ENCODE measurements around the gene SAMSN1. TPM values are rescaled to one million over a fixed set of nuclear protein-coding genes. Genes with fewer than 3 reads are reported as not detected.

SAMSN1 gene
- total RNA-seq, result 42.4 TPM
- long read RNA-seq, transcript SAMSN1-204 (8 exons, 1,888 nt), result major isoform, 62 of 87 reads
- long read RNA-seq, partial matches to known transcripts, result 4 of 87 reads
- long read RNA-seq, other reads (novel, unspliced or antisense), result 21 of 87 reads

GRCh38 chr21:14545906-14546480, at the start of gene SAMSN1:
Gene SAMSN1, minus strand, starts transcription at chr21:14546315. Its CDS starts 54 bp downstream, at chr21:14546261.
- DNase-seq (ENCODE audit: low spot score), result no peak

GRCh38 chr21:14595449-14595848, 49.3 kb upstream of the SAMSN1 start:
- DNase-seq (ENCODE audit: low spot score), result no peak

GRCh38 chr21:14594967-14595366, 48.9 kb upstream of the SAMSN1 start:
- DNase-seq (ENCODE audit: low spot score), result no peak

GRCh38 chr21:14593230-14593629, 47.1 kb upstream of the SAMSN1 start:
- DNase-seq (ENCODE audit: low spot score), result no peak

- no peak for DNase-seq (ENCODE audit: low spot score)
These were observed 46.3 kb upstream of the SAMSN1 start for GRCh38 chr21:14592296-14593000.

GRCh38 chr21:14591882-14592281, 45.8 kb upstream of the SAMSN1 start:
- no peak for DNase-seq (ENCODE audit: low spot score)

GRCh38 chr21:14591377-14591776, 45.3 kb upstream of the SAMSN1 start:
- no peak for DNase-seq (ENCODE audit: low spot score)

GRCh38 chr21:14589855-14590563, 43.9 kb upstream of the SAMSN1 start:
- DNase-seq (ENCODE audit: low spot score), result no peak

GRCh38 chr21:14587266-14587665, 41.2 kb upstream of the SAMSN1 start:
- DNase-seq (ENCODE audit: low spot score), result no peak

- DNase-seq (ENCODE audit: low spot score), result no peak
These were observed 39.0 kb upstream of the SAMSN1 start for GRCh38 chr21:14585122-14585521.

- DNase-seq (ENCODE audit: low spot score), result no peak
These were observed 38.4 kb upstream of the SAMSN1 start for GRCh38 chr21:14584357-14585095.

- no peak for DNase-seq (ENCODE audit: low spot score)
These were observed 37.6 kb upstream of the SAMSN1 start for GRCh38 chr21:14583629-14584255.

- DNase-seq (ENCODE audit: low spot score), result no peak
These were observed 37.0 kb upstream of the SAMSN1 start for GRCh38 chr21:14582934-14583628.

GRCh38 chr21:14581902-14582457, 35.9 kb upstream of the SAMSN1 start:
- DNase-seq (ENCODE audit: low spot score), result no peak

- DNase-seq (ENCODE audit: low spot score), result no peak
These were observed 27.1 kb upstream of the SAMSN1 start for GRCh38 chr21:14573244-14573643.

GRCh38 chr21:14572204-14572780, 26.2 kb upstream of the SAMSN1 start:
- no peak for DNase-seq (ENCODE audit: low spot score)

- no peak for DNase-seq (ENCODE audit: low spot score)
These were observed 23.8 kb upstream of the SAMSN1 start for GRCh38 chr21:14569868-14570267.

- DNase-seq (ENCODE audit: low spot score), result no peak
These were observed 23.0 kb upstream of the SAMSN1 start for GRCh38 chr21:14569026-14569621.
